ENCODE results near the gene TRPC6. TPM values are rescaled to one million over a fixed set of nuclear protein-coding genes. Genes with fewer than 3 reads are reported as not detected.
"Not testable (repeated sequence)": the region's sequence is repeated elsewhere in the genome, so short reads cannot be mapped to it uniquely, and the experiment has no call there.

Gene TRPC6
- total RNA-seq, 1 donor, result 0.72 TPM

GRCh38 chr11:101442936-101443521 is 140.8 kb downstream of the TRPC6 start:
- TF ChIP-seq CTCF (IDR thresholded peaks at IDR 0.05; ENCODE audit: insufficient read depth, low read length), result no peak
- H3K4me3 ChIP-seq (ENCODE audit: low read depth, low read length), result no peak overlapping the region
- DNase-seq (ENCODE audit: low read depth), result no peak

GRCh38 chr11:101442171-101442570 is 141.6 kb downstream of the TRPC6 start:
- no peak overlapping the region for H3K4me3 ChIP-seq (ENCODE audit: low read depth, low read length)
- DNase-seq (ENCODE audit: low read depth), result peak; percentile 20
- TF ChIP-seq CTCF (IDR thresholded peaks at IDR 0.05; ENCODE audit: insufficient read depth, low read length), result no peak

- TF ChIP-seq CTCF (IDR thresholded peaks at IDR 0.05; ENCODE audit: insufficient read depth, low read length), result no peak
- no peak overlapping the region for H3K4me3 ChIP-seq (ENCODE audit: low read depth, low read length)
- no peak for DNase-seq (ENCODE audit: low read depth)
These were observed 142.1 kb downstream of the TRPC6 start for GRCh38 chr11:101441747-101442146.

GRCh38 chr11:101439488-101439887 is 144.3 kb downstream of the TRPC6 start:
- TF ChIP-seq CTCF (IDR thresholded peaks at IDR 0.05; ENCODE audit: insufficient read depth, low read length), result no peak
- DNase-seq (ENCODE audit: low read depth), result no peak
- no peak overlapping the region for H3K4me3 ChIP-seq (ENCODE audit: low read depth, low read length)

- H3K4me3 ChIP-seq (ENCODE audit: low read depth, low read length); DNase-seq (ENCODE audit: low read depth): not testable (repeated sequence)
These were observed 145.1 kb downstream of the TRPC6 start for GRCh38 chr11:101438708-101439107.

GRCh38 chr11:101438126-101438525 is 145.7 kb downstream of the TRPC6 start:
- no peak overlapping the region for H3K4me3 ChIP-seq (ENCODE audit: low read depth, low read length)
- no peak for TF ChIP-seq CTCF (IDR thresholded peaks at IDR 0.05; ENCODE audit: insufficient read depth, low read length)
- DNase-seq (ENCODE audit: low read depth), result no peak

- H3K4me3 ChIP-seq (ENCODE audit: low read depth, low read length), result no peak overlapping the region
- TF ChIP-seq CTCF (IDR thresholded peaks at IDR 0.05; ENCODE audit: insufficient read depth, low read length), result peak; percentile 54
- peak; percentile 32 for DNase-seq (ENCODE audit: low read depth)
These were observed 147.2 kb downstream of the TRPC6 start for GRCh38 chr11:101436511-101437142.
